Measurements from ENCODE around the gene CALML6.
"Not testable (repeated sequence)": the region's sequence is repeated elsewhere in the genome, so short reads cannot be mapped to it uniquely, and the experiment has no call there.

The CALML6 gene

DNA sequence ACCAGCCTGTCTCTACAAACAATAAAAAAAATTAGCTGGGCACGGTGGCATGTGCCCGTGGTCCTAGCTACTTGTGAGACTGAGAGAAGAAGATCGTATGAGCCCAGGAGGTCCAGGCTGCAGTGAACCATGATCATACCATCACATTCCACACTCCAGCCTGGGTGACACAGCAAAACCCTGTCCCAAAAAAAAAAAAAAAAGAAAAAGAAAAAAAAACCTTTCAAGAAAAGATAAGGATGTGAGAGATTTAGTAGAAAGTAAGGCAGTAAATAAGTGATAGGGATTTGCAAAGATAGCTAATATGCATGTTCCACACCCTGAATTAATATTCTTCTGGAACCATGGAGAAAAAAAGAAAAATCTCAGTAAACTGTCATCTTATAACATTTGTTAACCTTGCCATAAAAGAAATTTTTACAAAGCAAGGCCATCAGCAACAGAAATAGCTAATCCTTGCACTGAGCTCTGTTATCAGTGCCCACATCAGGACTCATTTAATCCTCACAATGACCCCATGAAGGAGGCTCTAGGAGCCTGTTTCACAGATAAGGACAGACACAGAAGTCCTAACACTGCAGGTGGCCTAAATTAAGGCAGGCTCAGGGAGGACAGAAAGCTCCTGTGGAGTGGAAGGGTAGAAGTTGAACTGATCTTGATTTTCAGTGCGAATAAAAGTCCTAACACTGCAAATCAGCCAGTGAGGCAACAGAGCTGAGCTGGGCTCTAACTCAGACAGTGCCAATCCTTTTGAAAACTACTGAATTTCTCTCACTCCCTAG lies 31.8 kb upstream of the CALML6 start:
- TF ChIP-seq, protein P1, sequence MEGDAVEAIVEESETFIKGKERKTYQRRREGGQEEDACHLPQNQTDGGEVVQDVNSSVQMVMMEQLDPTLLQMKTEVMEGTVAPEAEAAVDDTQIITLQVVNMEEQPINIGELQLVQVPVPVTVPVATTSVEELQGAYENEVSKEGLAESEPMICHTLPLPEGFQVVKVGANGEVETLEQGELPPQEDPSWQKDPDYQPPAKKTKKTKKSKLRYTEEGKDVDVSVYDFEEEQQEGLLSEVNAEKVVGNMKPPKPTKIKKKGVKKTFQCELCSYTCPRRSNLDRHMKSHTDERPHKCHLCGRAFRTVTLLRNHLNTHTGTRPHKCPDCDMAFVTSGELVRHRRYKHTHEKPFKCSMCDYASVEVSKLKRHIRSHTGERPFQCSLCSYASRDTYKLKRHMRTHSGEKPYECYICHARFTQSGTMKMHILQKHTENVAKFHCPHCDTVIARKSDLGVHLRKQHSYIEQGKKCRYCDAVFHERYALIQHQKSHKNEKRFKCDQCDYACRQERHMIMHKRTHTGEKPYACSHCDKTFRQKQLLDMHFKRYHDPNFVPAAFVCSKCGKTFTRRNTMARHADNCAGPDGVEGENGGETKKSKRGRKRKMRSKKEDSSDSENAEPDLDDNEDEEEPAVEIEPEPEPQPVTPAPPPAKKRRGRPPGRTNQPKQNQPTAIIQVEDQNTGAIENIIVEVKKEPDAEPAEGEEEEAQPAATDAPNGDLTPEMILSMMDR (IDR thresholded peaks at IDR 0.05; ENCODE audit: low read length, missing control alignments) = no peak
- no peak overlapping the region for H3K4me3 ChIP-seq (replicated peaks; ENCODE audit: low read depth, low read length)
- no peak for DNase-seq (ENCODE audit: low read depth)

DNA sequence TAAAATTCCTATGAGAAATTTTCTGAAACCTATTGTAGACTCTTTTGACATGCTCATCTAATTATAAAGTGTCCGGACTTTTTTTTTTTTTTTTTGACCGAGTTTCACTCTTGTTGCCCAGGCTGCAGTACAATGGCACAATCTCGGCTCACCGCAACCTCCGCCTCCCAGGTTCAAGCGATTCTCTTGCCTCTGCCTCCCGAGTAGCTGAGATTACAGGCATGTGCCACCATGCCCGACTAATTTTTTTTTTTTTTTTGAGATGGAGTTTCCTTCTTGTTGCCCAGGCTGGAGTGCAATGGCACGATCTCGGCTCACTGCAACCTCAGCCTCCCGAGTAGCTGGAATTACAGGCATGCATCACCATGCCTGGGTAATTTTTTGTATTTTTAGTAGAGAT lies 31.2 kb upstream of the CALML6 start:
- not testable (repeated sequence) for H3K4me3 ChIP-seq (replicated peaks; ENCODE audit: low read depth, low read length)

DNA sequence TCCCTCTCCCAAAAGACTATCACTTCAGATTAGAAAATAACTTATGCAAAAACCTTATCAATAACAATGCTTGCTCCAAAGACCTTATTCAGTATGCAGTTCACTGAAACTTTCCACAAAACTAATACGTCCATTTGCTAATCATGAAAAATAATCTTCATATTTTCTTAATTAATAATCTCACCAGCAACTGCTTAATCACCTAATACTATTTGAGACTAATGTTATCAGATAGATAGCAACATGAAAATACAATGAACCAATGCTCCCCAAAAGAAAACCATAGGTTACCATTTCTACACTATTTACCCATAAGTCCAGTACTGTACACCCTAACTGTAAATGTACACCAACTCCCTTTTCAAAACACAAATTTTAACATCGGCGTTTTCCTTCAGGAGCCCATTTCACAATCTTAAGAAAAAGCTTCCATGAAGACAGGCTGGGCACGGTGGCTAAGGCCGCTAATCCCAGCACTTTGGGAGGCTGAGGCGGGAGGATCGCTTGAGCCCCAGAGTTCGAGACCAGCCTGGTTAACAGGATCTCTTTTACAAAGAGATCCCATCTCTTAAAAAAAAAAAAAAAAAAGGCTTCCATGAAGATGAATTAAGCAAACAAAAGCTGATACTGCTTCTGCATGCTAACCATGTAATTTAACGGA lies 25.8 kb upstream of the CALML6 start:
- TF ChIP-seq, protein P1 (IDR thresholded peaks at IDR 0.05; ENCODE audit: low read length, missing control alignments) = no peak
- peak; percentile 38 for DNase-seq (ENCODE audit: low read depth)
- H3K4me3 ChIP-seq (replicated peaks; ENCODE audit: low read depth, low read length) = peak overlapping the region; percentile 83

More for the DNA sequence above, 31.2 kb upstream of the CALML6 start:
- DNase-seq (ENCODE audit: low read depth) = not testable (repeated sequence)

DNA sequence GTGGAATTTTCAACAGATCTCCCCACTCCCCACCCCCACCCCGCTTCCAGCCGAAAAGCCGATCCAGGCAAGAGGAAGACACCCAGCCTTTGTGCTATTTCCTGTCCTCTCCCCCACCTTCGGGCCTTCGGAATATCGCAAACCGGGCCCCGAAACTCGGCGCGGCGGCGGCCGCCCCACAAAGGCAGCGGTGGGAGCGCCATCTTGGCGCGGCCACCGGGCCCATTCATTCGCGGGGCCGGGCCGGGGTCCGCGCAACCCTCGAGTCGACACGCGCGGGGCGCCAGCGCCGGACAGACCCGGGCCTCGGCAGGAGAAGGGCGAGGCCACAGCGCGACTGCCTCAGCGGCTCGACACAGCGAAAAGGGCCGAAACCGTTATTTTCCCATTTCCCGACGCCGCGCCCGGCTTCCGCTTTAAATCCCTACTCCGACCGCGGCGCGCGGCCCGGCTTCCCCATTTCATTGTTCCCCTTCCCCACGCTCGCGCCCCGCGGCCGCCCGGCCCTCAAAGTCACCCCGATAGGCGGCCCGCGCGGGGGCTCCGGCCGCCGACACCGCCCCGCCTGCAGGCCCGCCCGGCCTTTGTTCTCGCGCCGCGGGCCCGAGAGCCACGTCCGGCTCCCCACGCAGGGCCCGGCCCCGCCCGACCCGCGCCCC lies 25.1 kb upstream of the CALML6 start:
- peak; percentile 50 for DNase-seq (ENCODE audit: low read depth)
- TF ChIP-seq, protein P1 (IDR thresholded peaks at IDR 0.05; ENCODE audit: low read length, missing control alignments) = no peak
- peak overlapping the region; percentile 83 for H3K4me3 ChIP-seq (replicated peaks; ENCODE audit: low read depth, low read length)

DNA sequence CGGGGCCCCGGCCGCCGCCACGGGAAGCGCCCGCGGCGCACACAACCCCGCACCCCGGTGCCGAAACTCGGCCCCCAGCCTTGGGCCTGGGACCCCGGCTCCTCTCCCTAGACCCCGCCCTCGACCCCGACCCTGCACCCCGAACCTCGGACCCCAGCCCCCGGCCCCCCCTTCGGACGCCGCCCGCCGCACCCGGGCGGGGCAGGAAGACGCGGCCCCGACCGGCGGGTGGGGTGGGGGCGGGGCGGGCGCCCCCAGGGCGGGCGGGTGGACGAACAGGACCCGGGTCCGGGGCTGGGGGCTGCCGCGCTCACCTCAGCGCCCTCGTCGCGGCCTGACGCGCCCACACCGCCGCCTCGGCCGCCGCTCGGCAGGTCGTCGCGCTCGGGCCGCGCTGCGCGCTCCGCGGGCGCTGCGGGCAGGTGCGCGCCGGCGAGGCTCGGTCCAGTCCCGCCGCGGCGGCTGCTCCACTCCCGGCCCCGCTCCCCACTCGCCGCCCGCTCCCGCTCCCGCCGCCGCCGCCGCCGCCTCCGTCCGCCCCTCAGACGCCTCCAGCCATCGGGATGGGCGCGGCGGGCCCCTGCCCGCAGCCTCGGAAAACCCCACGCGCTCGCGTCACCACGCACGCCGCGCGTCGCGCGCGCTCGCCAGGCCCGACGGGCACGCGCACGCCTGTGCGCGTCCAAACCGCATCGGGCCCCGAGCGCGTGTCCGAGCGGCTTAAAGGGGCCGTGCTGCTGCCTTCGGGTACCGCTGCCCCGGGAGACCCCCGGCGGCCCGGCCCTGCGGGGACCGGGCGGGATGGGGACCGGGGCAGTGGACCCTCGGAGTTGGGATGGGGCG lies 24.3 kb upstream of the CALML6 start, which contains the start of gene GNB1:
Gene GNB1 (minus strand): TSS at position 582 of the 843 bp plus-strand sequence. CDS start 65,634 bp downstream, outside the sequence.
- peak within 1 kb of the TSS; percentile 83 for H3K4me3 ChIP-seq (replicated peaks; ENCODE audit: low read depth, low read length)
- TF ChIP-seq, protein P1 (IDR thresholded peaks at IDR 0.05; ENCODE audit: low read length, missing control alignments) = no peak
- peak; percentile 89 for DNase-seq (ENCODE audit: low read depth)

DNA sequence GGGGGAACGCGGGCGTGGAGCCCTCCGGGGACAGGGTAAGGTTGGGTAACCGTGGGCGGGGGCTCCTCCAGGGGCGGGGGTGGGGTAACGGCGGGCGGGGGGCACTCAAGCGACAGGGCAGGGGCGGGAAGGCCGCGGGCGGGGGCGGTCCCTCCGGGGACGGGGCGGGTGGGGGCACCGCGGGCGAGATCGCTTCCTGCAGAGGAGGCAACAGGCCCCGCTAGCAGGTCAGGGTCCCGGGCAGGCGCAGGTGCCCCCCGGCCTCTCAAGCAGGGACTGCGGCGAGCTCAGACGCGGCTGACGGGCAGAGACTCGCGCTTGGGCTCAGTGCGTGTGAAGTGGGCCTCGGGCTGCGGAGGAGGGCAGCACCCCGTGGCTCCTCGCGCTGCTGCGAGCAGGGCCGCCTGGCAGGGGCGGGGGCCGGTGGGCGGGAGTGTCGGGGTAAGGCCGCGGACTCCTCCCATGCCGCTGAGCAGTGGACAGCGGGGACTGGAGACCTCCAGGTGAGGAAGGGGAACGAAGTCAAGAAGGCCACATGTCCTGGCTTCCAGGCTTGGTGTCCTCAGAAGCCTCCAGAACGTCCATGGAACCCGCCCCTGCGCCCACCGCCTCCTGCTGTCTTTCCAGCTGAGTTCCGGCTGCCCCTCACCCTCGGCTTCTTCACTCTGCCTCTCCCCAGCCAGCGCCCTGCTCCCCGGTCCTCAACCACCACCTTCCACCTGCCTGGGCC lies 23.5 kb upstream of the CALML6 start:
- peak overlapping the region; percentile 64 for H3K4me3 ChIP-seq (replicated peaks; ENCODE audit: low read depth, low read length)
- peak; percentile 51 for DNase-seq (ENCODE audit: low read depth)
- TF ChIP-seq, protein P1 (IDR thresholded peaks at IDR 0.05; ENCODE audit: low read length, missing control alignments) = no peak

Data from fibroblast of pulmonary artery (primary cell).